SU-DHL-6 (cell line): ENCODE data around the gene TCEANC.

Experiments used
- H2AFZ ChIP-seq: fragments of 200-600 bp; sonication (generic); 2 replicates; pipeline ENCODE4 v1.6.1; 2014; ENCODE audit warnings: low read depth, mild to moderate bottlenecking, moderate library complexity, mixed read lengths, antibody characterized with exemption, low read length; ENCODE audit not compliant: severe bottlenecking
- H3F3A ChIP-seq: fragments of 200-600 bp; shearing (Covaris generic); 2 replicates; pipeline ENCODE4 v1.6.0; 2016; ENCODE audit warnings: antibody characterized with exemption, mild to moderate bottlenecking; ENCODE audit not compliant: insufficient read depth
- H3K27ac ChIP-seq: fragments of 200-600 bp; sonication (generic); 2 replicates; pipeline ENCODE4 v1.5.1; 2016; ENCODE audit warnings: low read depth, mild to moderate bottlenecking, low read length, moderate library complexity, mixed read lengths
- H3K27me3 ChIP-seq: fragments of 200-600 bp; sonication (generic), shearing (Covaris generic); 2 replicates; pipeline ENCODE4 v1.6.0; 2014; ENCODE audit warnings: mild to moderate bottlenecking, low read length
- H3K36me3 ChIP-seq: fragments of 200-600 bp; sonication (generic); 2 replicates; pipeline ENCODE4 v1.6.1; 2014; ENCODE audit warnings: mild to moderate bottlenecking, low read length, mixed read lengths
- H3K4me2 ChIP-seq: fragments of 300-600, 200-600 bp; shearing (Covaris generic), sonication (generic); 2 replicates; pipeline ENCODE4 v1.6.0; 2014; ENCODE audit warnings: low read length, low read depth, mild to moderate bottlenecking; ENCODE audit not compliant: poor library complexity, severe bottlenecking
- H3K4me3 ChIP-seq: fragments of 200-600 bp; sonication (generic); 2 replicates; pipeline ENCODE4 v1.5.1; 2014; ENCODE audit warnings: antibody characterized with exemption, low read length, mild to moderate bottlenecking, mixed read lengths; ENCODE audit not compliant: insufficient read depth, poor library complexity, severe bottlenecking
- H3K79me2 ChIP-seq: fragments of 200-600 bp; sonication (generic); 2 replicates; pipeline ENCODE4 v1.6.1; 2014; ENCODE audit warnings: mild to moderate bottlenecking, low read length, moderate library complexity; ENCODE audit not compliant: insufficient read depth
- H3K9ac ChIP-seq: fragments of 200-600 bp; sonication (generic); 2 replicates; pipeline ENCODE4 v1.7.0; 2014; ENCODE audit warnings: mild to moderate bottlenecking, low read length
- H3K9me2 ChIP-seq: fragments of 200-600 bp; sonication (generic); replicated peaks from 2 replicates; pipeline ENCODE4 v1.6.1; 2014; ENCODE audit warnings: low read length; ENCODE audit not compliant: insufficient read depth
- H3K9me3 ChIP-seq: fragments of 200-600 bp; sonication (generic); 2 replicates; pipeline ENCODE4 v1.6.1; 2014; ENCODE audit warnings: low read length, mixed read lengths; ENCODE audit not compliant: insufficient read depth
- H4K20me1 ChIP-seq: fragments of 200-600 bp; sonication (generic); 2 replicates; pipeline ENCODE4 v1.6.1; 2014; ENCODE audit warnings: low read depth, mild to moderate bottlenecking, antibody characterized with exemption, low read length, moderate library complexity, mixed read lengths
- CTCF ChIP-seq: fragments of 200-600 bp; sonication (generic); IDR thresholded peaks from one replicate; pipeline ENCODE4 v1.5.1; 2017; ENCODE audit warnings: antibody characterized with exemption, mild to moderate bottlenecking, low read length, moderate library complexity; ENCODE audit not compliant: insufficient read depth, poor library complexity, severe bottlenecking
- EZH2phosphoT487 ChIP-seq: fragments of 200-600 bp; sonication (generic), shearing (Covaris generic); conservative IDR thresholded peaks from 2 replicates; pipeline ENCODE4 v1.6.1; 2018; ENCODE audit warnings: mild to moderate bottlenecking, antibody characterized with exemption, low read length, moderate library complexity, mixed read lengths

TCEANC gene

GRCh38 chrX:13702111-13702789, 49.3 kb downstream of the TCEANC start:
- no peaks in the 10 kb centered on the region for H3K27me3 ChIP-seq
- H3K9me3 ChIP-seq, result no peaks in the 10 kb centered on the region
- H3K9ac ChIP-seq, result no peak overlapping the region
- H3K9me2 ChIP-seq, result no peaks in the 10 kb centered on the region
- no peaks in the 10 kb centered on the region for H3F3A ChIP-seq
- H3K4me2 ChIP-seq, result no peak overlapping the region
- no peaks in the 10 kb centered on the region for H4K20me1 ChIP-seq
- TF ChIP-seq CTCF (no peak), EZH2phosphoT487 (no peak)
- H3K27ac ChIP-seq, result no peak overlapping the region
- no peak overlapping the region for H2AFZ ChIP-seq
- no peaks in the 10 kb centered on the region for H3K36me3 ChIP-seq
- no peak overlapping the region for H3K4me3 ChIP-seq
- no peaks in the 10 kb centered on the region for H3K79me2 ChIP-seq

GRCh38 chrX:13703135-13703534, 50.2 kb downstream of the TCEANC start:
- Histone ChIP-seq H2AFZ (no peak overlapping the region), H3K79me2 (no peaks in the 10 kb centered on the region), H4K20me1 (no peaks in the 10 kb centered on the region), H3F3A (no peaks in the 10 kb centered on the region), H3K4me3 (no peak overlapping the region), H3K27me3 (no peaks in the 10 kb centered on the region), H3K9ac (no peak overlapping the region), H3K4me2 (no peak overlapping the region), H3K27ac (no peak overlapping the region), H3K36me3 (no peaks in the 10 kb centered on the region), H3K9me2 (no peaks in the 10 kb centered on the region), H3K9me3 (no peaks in the 10 kb centered on the region)
- no peak for TF ChIP-seq EZH2phosphoT487
- no peak for TF ChIP-seq CTCF

- no peak overlapping the region for H3K27ac ChIP-seq
- H2AFZ ChIP-seq, result no peak overlapping the region
- H3F3A ChIP-seq, result no peaks in the 10 kb centered on the region
- no peaks in the 10 kb centered on the region for H3K9me3 ChIP-seq
- no peak overlapping the region for H3K4me2 ChIP-seq
- no peak overlapping the region for H3K9ac ChIP-seq
- H3K9me2 ChIP-seq, result no peaks in the 10 kb centered on the region
- H3K27me3 ChIP-seq, result no peaks in the 10 kb centered on the region
- H3K79me2 ChIP-seq, result no peaks in the 10 kb centered on the region
- no peaks in the 10 kb centered on the region for H3K36me3 ChIP-seq
- TF ChIP-seq CTCF (no peak), EZH2phosphoT487 (no peak)
- H3K4me3 ChIP-seq, result no peak overlapping the region
- no peaks in the 10 kb centered on the region for H4K20me1 ChIP-seq
Measured at GRCh38 chrX:13703589-13703988, 50.6 kb downstream of the TCEANC start.
